Liver (tissue), 9 donors: ENCODE measurements around the gene DCC. TPM values are rescaled to one million over a fixed set of nuclear protein-coding genes. Genes with fewer than 3 reads are reported as not detected.

Source experiments
- DNase-seq: peaks from one replicate; pipeline ENCODE4 v3.0.0-alpha.2; 2017; ENCODE audit warnings: low spot score
- H3K27ac ChIP-seq, 2 donors: one replicate each; pipeline ENCODE4 v1.7.0; 2013; ENCODE audit warnings: inconsistent platforms in 2 of 2, low read length in 2 of 2, control low read depth in 1 of 2, low read depth in 1 of 2, mild to moderate bottlenecking in 1 of 2
- H3K27me3 ChIP-seq, 4 donors: one replicate each; pipeline versions ENCODE4 v1.6.1 to v1.7.0; 2013; ENCODE audit warnings: low read length in 3 of 4, inconsistent platforms in 1 of 4, mild to moderate bottlenecking in 1 of 4, moderate library complexity in 1 of 4; ENCODE audit not compliant: control insufficient read depth in 4 of 4, insufficient read depth in 4 of 4
- H3K36me3 ChIP-seq, 4 donors: one replicate each; pipeline versions ENCODE4 v1.6.1 to v1.7.0; 2013; ENCODE audit warnings: low read length in 3 of 4, mild to moderate bottlenecking in 3 of 4, low read depth in 1 of 4, moderate library complexity in 1 of 4; ENCODE audit not compliant: control insufficient read depth in 4 of 4, insufficient read depth in 3 of 4
- H3K4me1 ChIP-seq, 4 donors: one replicate each; pipeline versions ENCODE4 v1.6.1 to v1.7.0; 2013; ENCODE audit warnings: low read length in 3 of 4, mild to moderate bottlenecking in 3 of 4, moderate library complexity in 1 of 4; ENCODE audit not compliant: control insufficient read depth in 4 of 4, insufficient read depth in 4 of 4
- H3K4me3 ChIP-seq, 3 donors: one replicate each; pipeline versions ENCODE4 v1.6.1 to v1.7.0; 2013; ENCODE audit warnings: low read length in 3 of 3, control low read depth in 1 of 3, low read depth in 1 of 3, mild to moderate bottlenecking in 1 of 3
- H3K9ac ChIP-seq, 2 donors: one replicate each; pipeline ENCODE4 v1.7.0; 2013; ENCODE audit warnings: low read length in 2 of 2, mild to moderate bottlenecking in 2 of 2, moderate library complexity in 2 of 2, control low read depth in 1 of 2, low read depth in 1 of 2
- H3K9me3 ChIP-seq, 4 donors: one replicate each; pipeline versions ENCODE4 v1.6.1 to v1.7.0; 2013; ENCODE audit warnings: low read length in 3 of 4; ENCODE audit not compliant: control insufficient read depth in 4 of 4
- EGR1 ChIP-seq, 2 donors: IDR thresholded peaks; 2 replicates each; pipeline ENCODE4 v1.6.1; 2016 to 2018; ENCODE audit warnings: antibody characterized with exemption in 2 of 2, low read depth in 2 of 2
- FOXA1 ChIP-seq: IDR thresholded peaks from 2 replicates; pipeline ENCODE4 v1.6.1; 2016; ENCODE audit warnings: antibody characterized with exemption
- FOXA2 ChIP-seq: IDR thresholded peaks from 2 replicates; pipeline ENCODE4 v1.6.1; 2016; ENCODE audit warnings: antibody characterized with exemption
- GABPA ChIP-seq, 2 donors: IDR thresholded peaks in 1 of 2; conservative IDR thresholded peaks in 1 of 2; 2 replicates each; pipeline ENCODE4 v1.6.1; 2016; ENCODE audit warnings: antibody characterized with exemption in 2 of 2, mild to moderate bottlenecking in 1 of 2, moderate library complexity in 1 of 2
- HNF4A ChIP-seq, 2 donors: conservative IDR thresholded peaks; 2 replicates each; pipeline ENCODE4 v1.6.1; 2016; ENCODE audit warnings: antibody characterized with exemption in 2 of 2, mild to moderate bottlenecking in 2 of 2
- HNF4G ChIP-seq: IDR thresholded peaks from 2 replicates; pipeline ENCODE4 v1.6.1; 2016; ENCODE audit warnings: antibody characterized with exemption
- JUND ChIP-seq, 2 donors: IDR thresholded peaks; 2 replicates each; pipeline ENCODE4 v1.6.1; 2016; ENCODE audit warnings: antibody characterized with exemption in 2 of 2
- MAX ChIP-seq: IDR thresholded peaks from 2 replicates; pipeline ENCODE4 v1.6.1; 2016; ENCODE audit warnings: antibody characterized with exemption
- NR2F2 ChIP-seq: IDR thresholded peaks from 2 replicates; pipeline ENCODE4 v1.6.1; 2016; ENCODE audit warnings: antibody characterized with exemption
- RAD21 ChIP-seq, 2 donors: IDR thresholded peaks; 2 replicates each; pipeline ENCODE4 v1.6.1; 2016; ENCODE audit warnings: antibody characterized with exemption in 2 of 2, mild to moderate bottlenecking in 2 of 2
- RXRA ChIP-seq, 2 donors: IDR thresholded peaks; 2 replicates each; pipeline ENCODE4 v1.6.1; 2017 to 2018; ENCODE audit warnings: antibody characterized with exemption in 2 of 2, mild to moderate bottlenecking in 1 of 2
- SP1 ChIP-seq: IDR thresholded peaks from 2 replicates; pipeline ENCODE4 v1.6.1; 2018; ENCODE audit warnings: antibody characterized with exemption, mild to moderate bottlenecking
- TAF1 ChIP-seq: conservative IDR thresholded peaks from 2 replicates; pipeline ENCODE4 v1.6.1; 2016; ENCODE audit warnings: antibody characterized with exemption, mild to moderate bottlenecking
- YY1 ChIP-seq: IDR thresholded peaks from 2 replicates; pipeline ENCODE4 v1.6.1; 2016; ENCODE audit warnings: antibody characterized with exemption, mild to moderate bottlenecking
- ZBTB33 ChIP-seq: IDR thresholded peaks from 2 replicates; pipeline ENCODE4 v1.6.1; 2016; ENCODE audit warnings: antibody characterized with exemption
- WGBS: extraction: QIAGEN DNeasy Blood & Tissue Kit; methylation state at CpG from one replicate; pipeline ENCODE4 v1.1.7; 2013; 5-methylcytosine and 5-hydroxymethylcytosine counted together
- polyA plus RNA-seq, 2 donors: library from polyadenylated mRNA; stranded (reverse) in 1 of 2; unstranded in 1 of 2; fragments of 200-250 nt in 1 of 2; fragments of >200 nt in 1 of 2; fragmentation: Nextera tagmentation in 1 of 2; extraction: Ambion mirVana in 1 of 2; gene quantifications; one replicate each; pipeline versions ENCODE4 v1.2.1 to v1.2.3, GENCODE V29; 2013 to 2015
- total RNA-seq, 2 donors: library from RNA; depleted of rRNA; stranded (reverse); fragments of >200 nt; gene quantifications; one replicate each; pipeline ENCODE4 v1.2.3, GENCODE V29; 2014
- TF ChIP-seq, protein P1 (sequence below): IDR thresholded peaks from 2 replicates; pipeline ENCODE4 v1.6.1; 2016; ENCODE audit warnings: antibody characterized with exemption
- TF ChIP-seq, protein P2 (sequence below): fragments of 150-350 bp; IDR thresholded peaks from 2 replicates; pipeline ENCODE4 v1.5.1; 2017; ENCODE audit warnings: improper control_type of control experiment, low read depth, low read length; ENCODE audit not compliant: missing input control
- TF ChIP-seq, protein P3 (sequence below): IDR thresholded peaks from 2 replicates; pipeline ENCODE4 v1.6.1; 2016; ENCODE audit warnings: antibody characterized with exemption, mild to moderate bottlenecking
- donor health status: healthy.
- donor health status: healthy.
- donor health status: healthy.
- donor health status: healthy.
- donor health status: healthy.

The DCC gene
- total and polyA plus RNA-seq, 4 donors: under 0.01 to 0.03 TPM; not detected in 2

DNA sequence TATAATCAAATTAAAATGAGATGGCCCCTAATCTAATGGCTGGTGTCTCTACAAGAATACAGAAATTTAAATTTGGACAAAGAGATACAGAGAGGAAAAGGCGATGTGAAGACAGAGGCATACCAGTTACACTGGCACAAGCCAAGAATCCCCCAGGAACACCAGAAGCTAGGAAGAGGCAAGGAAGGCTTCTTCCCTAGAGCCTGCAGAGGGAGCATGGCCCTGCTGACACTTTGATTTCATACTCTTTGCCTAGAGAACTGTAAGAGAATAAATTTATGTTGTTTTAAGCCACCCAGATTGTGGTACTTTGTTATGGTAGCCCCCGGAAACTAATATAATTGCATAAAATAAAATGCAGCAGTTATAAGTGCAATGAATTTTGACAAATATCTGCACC lies 1213.0 kb downstream of the DCC start (continued):
- no peak for TF ChIP-seq ZBTB33

DNA sequence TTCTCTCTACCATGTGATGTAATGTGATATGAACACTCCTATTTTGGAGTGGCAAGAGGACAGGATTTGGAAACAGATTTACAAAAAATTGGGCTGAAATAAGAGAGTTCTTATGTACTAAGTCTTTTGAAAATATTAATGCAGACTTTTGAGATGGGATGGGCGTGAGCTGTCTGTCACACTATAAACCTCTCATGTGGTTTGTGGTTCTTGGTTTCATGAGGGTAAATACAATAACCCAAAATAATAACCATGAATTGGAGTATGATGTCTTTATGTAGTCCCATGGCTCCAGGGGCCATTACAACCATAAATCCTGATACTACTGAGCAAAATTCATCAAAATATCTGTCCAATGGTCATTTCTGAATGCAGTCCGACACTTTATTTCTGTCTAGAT lies 1216.5 kb downstream of the DCC start:
- no peak overlapping the region for H3K27ac ChIP-seq
- no peak overlapping the region for H3K4me3 ChIP-seq
- no peak overlapping the region for H3K9ac ChIP-seq
- no peak for DNase-seq
- TF ChIP-seq TAF1: no peak
- WGBS: 78% methylated on average over 2 of the region's 2 CpGs
- H3K9me3 ChIP-seq: peaks cover 0 to 4% (median 0%) of the 10 kb centered on the region in 4 donors
- H3K36me3 ChIP-seq: no peaks in the 10 kb centered on the region
- no peaks in the 10 kb centered on the region for H3K4me1 ChIP-seq
- no peaks in the 10 kb centered on the region for H3K27me3 ChIP-seq

GRCh38 chr18:53560546-53560945 lies 1220.5 kb downstream of the DCC start:
- no peak for TF ChIP-seq RXRA (IDR thresholded peaks at IDR 0.05)
- no peak for TF ChIP-seq ZBTB33
- TF ChIP-seq YY1: no peak
- no peak for TF ChIP-seq TAF1
- TF ChIP-seq FOXA2: no peak
- TF ChIP-seq JUND (IDR thresholded peaks at IDR 0.05): no peak
- no peak for TF ChIP-seq HNF4A (conservative IDR thresholded peaks at IDR 0.05)
- no peak for TF ChIP-seq SP1
- TF ChIP-seq, protein P1, sequence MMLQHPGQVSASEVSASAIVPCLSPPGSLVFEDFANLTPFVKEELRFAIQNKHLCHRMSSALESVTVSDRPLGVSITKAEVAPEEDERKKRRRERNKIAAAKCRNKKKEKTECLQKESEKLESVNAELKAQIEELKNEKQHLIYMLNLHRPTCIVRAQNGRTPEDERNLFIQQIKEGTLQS: no peak
- TF ChIP-seq, protein P2, sequence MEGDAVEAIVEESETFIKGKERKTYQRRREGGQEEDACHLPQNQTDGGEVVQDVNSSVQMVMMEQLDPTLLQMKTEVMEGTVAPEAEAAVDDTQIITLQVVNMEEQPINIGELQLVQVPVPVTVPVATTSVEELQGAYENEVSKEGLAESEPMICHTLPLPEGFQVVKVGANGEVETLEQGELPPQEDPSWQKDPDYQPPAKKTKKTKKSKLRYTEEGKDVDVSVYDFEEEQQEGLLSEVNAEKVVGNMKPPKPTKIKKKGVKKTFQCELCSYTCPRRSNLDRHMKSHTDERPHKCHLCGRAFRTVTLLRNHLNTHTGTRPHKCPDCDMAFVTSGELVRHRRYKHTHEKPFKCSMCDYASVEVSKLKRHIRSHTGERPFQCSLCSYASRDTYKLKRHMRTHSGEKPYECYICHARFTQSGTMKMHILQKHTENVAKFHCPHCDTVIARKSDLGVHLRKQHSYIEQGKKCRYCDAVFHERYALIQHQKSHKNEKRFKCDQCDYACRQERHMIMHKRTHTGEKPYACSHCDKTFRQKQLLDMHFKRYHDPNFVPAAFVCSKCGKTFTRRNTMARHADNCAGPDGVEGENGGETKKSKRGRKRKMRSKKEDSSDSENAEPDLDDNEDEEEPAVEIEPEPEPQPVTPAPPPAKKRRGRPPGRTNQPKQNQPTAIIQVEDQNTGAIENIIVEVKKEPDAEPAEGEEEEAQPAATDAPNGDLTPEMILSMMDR: no peak
- TF ChIP-seq RAD21 (IDR thresholded peaks at IDR 0.05): no peak
- TF ChIP-seq, protein P3, sequence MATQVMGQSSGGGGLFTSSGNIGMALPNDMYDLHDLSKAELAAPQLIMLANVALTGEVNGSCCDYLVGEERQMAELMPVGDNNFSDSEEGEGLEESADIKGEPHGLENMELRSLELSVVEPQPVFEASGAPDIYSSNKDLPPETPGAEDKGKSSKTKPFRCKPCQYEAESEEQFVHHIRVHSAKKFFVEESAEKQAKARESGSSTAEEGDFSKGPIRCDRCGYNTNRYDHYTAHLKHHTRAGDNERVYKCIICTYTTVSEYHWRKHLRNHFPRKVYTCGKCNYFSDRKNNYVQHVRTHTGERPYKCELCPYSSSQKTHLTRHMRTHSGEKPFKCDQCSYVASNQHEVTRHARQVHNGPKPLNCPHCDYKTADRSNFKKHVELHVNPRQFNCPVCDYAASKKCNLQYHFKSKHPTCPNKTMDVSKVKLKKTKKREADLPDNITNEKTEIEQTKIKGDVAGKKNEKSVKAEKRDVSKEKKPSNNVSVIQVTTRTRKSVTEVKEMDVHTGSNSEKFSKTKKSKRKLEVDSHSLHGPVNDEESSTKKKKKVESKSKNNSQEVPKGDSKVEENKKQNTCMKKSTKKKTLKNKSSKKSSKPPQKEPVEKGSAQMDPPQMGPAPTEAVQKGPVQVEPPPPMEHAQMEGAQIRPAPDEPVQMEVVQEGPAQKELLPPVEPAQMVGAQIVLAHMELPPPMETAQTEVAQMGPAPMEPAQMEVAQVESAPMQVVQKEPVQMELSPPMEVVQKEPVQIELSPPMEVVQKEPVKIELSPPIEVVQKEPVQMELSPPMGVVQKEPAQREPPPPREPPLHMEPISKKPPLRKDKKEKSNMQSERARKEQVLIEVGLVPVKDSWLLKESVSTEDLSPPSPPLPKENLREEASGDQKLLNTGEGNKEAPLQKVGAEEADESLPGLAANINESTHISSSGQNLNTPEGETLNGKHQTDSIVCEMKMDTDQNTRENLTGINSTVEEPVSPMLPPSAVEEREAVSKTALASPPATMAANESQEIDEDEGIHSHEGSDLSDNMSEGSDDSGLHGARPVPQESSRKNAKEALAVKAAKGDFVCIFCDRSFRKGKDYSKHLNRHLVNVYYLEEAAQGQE: no peak
- no peak for TF ChIP-seq GABPA (IDR thresholded peaks at IDR 0.05 in 1 of 2, conservative IDR thresholded peaks at IDR 0.05 in 1 of 2)
- TF ChIP-seq MAX: no peak
- no peak for TF ChIP-seq NR2F2
- no peak for TF ChIP-seq FOXA1
- TF ChIP-seq EGR1 (IDR thresholded peaks at IDR 0.05; ENCODE audit: low read depth in 2 of 2): no peak
- no peak for TF ChIP-seq HNF4G
- DNase-seq: no peak
- Histone ChIP-seq H3K4me1 (no peaks in the 10 kb centered on the region), H3K4me3 (no peak overlapping the region), H3K9me3 (peaks cover 0 to 4% (median 0%) of the 10 kb centered on the region in 4 donors), H3K27me3 (peaks cover 0 to 3% (median 0%) of the 10 kb centered on the region in 4 donors), H3K36me3 (no peaks in the 10 kb centered on the region), H3K27ac (no peak overlapping the region), H3K9ac (no peak overlapping the region)
- 71% methylated on average over 2 of the region's 2 CpGs for WGBS
